Hepatic stellate cell (primary cell): ENCODE data around the gene SBK2.
A peak's percentile ranks its signal among the peaks of the same experiment; 100 is the strongest.

ENCODE experiments used
- DNase-seq: peaks from one replicate; pipeline ENCODE4 v3.0.0; 2011; ENCODE audit warnings: low spot score

SBK2 gene

GRCh38 chr19:55554741-55555152, 17.8 kb upstream of the SBK2 start:
- DNase-seq, result no peak

DNA sequence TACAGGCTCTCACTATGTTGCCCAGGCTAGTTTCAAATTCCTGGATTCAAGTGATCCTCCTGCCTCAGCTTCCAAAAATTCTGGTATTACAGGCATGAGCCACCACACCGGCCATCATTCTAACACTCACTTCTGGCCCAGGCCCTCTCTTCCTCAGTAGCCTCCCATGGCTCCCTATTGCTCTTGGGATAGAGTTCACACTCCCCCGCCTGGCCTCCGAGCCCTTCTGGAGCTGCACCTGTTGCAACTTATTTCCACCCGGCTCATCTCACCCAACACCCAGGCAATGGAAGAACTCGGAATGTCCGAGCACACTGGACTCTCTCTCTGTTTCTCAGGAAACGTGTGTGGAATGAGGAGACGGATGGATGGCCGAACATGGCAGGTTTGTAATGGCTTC, 17.4 kb upstream of the SBK2 start:
- no peak for DNase-seq

GRCh38 chr19:55553217-55554182, 16.6 kb upstream of the SBK2 start:
- DNase-seq, result no peak

- peak; percentile 45 for DNase-seq
These were observed 15.7 kb upstream of the SBK2 start for GRCh38 chr19:55552620-55553019.

DNA sequence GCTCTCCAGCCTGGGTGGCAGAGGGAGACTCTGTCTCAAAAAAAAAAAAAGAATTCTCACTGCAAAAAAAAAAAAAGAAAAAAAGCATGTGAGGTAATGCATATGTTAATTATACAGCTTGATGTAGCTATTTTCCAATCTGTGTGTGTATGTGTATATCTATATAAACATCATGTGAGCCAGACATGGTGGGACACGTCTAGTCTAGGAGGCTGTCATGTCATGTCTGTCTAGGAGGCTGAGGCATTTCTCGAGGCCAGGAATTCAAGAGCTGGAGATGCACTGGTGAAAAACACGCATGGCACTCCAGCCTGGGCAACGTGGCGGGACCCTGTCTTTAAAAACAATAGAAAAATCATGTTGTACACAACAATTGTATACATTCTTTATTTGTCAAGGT, 15.3 kb upstream of the SBK2 start:
- DNase-seq, result no peak

DNA sequence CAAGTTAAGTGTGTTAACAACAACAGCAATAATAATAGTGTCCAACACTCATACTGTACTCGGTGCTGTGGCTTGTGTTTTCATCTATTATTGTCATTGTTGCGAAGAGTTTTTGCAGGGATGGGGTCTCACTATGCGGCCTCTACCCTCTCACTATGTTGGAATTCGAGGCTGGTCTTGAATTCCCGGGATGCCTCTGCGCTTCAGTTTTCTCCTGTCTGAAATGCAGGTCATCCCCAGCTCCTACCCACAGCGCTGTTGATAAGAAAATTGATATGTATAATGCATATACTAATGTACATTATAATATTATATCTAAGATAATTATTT, 13.4 kb upstream of the SBK2 start:
- DNase-seq, result no peak

- peak; percentile 88 for DNase-seq
These were observed 12.8 kb upstream of the SBK2 start for GRCh38 chr19:55549500-55550320.

DNA sequence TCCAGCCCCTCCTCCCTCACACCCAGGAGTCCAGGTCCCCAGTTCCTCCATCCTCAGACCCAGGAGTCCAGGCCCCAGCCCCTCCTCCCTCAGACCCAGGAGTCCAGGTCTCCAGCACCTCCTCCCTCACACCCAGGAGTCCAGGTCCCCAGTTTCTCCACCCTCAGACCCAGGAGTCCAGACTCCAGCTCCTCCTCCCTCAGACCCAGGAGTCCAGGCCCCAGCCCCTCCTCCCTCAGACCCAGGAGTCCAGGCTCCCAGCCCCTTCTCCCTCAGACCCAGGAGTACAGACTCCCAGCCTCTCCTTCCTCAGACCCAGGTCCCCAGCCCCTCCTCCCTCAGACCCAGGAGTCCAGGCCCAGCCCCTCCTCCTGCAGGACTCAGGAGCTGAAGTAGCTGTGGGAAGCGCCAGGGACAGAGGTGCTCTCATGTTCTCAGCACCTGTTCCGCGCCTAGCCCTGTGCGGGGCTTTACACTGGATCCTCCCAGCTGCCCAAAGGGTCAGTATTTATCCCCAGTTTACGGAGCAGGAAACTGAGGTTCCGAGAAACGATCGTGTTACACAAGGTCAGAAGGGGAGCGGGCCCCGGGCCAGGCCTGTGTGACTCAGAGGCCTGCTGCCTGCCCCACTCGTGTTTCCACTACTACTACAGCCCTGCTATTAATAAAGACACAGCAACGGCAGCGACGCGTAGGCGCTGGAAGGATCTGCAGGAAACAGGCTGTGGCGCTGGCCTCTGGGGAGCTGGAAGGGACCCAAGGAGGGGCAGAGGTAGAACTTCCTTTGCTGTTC, 10.1 kb upstream of the SBK2 start:
- peak; percentile 84 for DNase-seq

DNA sequence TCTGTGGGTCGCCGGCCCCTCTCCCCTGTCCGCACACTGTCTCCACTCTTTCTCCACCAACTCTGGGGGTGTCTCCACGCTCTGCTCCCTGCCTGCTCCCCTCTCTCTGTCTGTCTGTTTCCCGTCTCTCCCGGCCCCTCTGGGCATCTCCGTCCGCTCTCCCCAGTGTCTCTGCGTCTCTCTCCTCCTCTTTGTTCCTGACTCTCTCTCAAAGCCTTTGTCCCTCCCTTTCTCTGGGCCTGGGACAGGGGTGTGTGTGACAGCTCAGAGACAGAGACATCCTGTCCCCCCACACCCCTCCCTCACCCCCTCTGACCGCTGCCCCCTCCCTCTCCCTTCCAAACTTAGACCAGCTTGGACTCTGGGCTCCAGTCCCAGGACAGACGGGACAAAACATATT, 9.1 kb upstream of the SBK2 start:
- no peak for DNase-seq

GRCh38 chr19:55545443-55545842, 8.5 kb upstream of the SBK2 start, which contains the start of gene SBK3:
Gene SBK3, minus strand, starts transcription at chr19:55545543. Its CDS starts 0 bp downstream, at chr19:55545543.
- no peak for DNase-seq

DNA sequence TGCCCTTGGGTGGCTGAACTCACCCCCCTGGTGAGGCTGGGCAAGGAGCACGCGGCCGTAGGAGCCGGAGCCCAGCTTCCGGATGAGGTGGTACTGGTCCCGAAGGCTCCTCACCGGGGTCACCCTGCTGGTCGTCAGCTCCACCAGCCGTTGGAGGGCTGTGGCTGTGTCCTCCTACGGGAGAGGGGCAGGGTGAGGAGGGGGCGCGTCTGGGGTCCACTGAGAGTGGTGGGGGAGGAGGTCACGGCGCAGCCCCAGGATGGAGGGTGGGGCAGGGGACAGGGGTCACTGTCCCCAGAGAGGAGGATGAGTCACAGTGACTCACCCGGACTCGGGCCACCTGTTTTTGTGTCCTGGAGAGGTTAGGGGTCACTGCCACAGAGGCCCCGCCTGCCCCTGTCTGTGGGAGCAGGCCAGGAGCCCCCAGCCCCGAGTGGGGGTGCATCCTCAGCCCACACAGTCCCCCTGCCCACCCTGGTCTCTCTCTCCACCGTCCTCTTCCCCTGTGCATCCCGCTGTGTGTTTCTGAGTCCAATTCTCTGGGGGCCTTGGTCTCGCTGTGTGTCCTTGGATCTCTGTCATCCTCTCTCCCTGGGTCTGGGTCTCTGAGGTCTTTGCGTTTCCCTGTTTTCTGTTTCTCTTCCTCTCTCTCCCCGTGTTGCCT, 8.0 kb upstream of the SBK2 start:
- DNase-seq, result no peak

- DNase-seq, result no peak
These were observed 7.1 kb upstream of the SBK2 start for GRCh38 chr19:55544014-55544413.

DNA sequence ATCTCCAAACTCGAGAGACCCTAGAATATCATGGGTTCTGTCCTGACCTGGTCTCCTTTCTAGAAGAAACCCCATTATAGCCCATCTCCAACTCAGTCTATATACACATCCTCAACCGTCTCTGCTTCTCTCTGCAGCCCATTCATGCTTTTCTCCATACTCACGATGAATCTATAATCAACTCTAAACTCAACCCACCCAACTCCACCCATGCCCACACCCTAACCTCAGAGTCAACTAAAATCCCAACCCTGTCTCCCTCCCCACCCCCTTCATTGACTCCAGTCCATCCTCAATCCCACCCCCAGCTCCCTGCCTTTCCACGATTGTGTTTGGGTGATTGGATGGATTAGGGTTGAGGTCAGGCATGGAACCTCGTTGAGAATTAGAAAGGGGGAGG, 6.6 kb upstream of the SBK2 start:
- no peak for DNase-seq

GRCh38 chr19:55542292-55542855, 5.4 kb upstream of the SBK2 start:
- DNase-seq, result no peak

GRCh38 chr19:55541091-55541490, 4.2 kb upstream of the SBK2 start:
- no peak for DNase-seq

GRCh38 chr19:55540619-55541018, 3.7 kb upstream of the SBK2 start:
- no peak for DNase-seq

GRCh38 chr19:55539090-55539984, 2.4 kb upstream of the SBK2 start:
- no peak for DNase-seq

DNA sequence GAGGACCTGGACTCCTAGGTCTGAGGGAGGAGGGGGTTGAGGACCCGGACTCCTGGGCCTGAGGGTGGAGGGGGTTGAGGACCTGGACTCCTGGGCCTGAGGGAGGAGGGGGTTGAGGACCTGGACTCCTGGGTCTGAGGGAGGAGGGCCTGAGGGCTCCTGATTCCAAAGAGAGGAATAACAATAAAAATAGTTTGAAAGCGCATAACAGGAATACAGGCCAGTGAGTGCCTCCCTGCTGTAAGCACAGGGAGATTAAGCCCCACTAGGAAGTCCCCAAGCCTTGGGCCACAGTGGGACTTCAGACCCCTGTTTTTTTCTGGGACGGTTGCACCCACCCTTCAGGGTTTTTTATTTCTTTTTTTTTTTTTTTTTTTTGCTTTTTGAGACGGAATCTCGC, 1.2 kb upstream of the SBK2 start:
- DNase-seq, result no peak

DNA sequence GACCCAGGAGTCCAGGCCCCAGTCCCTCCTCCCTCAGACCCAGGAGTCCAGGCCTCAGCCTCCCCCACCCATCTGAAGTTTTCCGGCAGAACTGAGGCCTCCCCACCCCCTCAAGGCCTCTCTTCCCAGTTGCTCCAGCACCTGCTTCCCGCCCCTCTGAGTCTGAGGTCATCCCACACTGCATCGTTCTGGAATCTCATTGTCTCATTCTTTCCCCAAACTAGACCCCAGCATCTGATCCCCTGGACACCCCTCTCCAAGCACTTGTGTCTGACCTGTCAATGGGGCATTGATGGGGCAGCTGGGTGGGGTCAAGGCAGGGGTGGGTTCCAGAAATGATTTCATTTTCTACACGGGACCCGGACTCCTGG, 793 bp upstream of the SBK2 start:
- no peak for DNase-seq

DNA sequence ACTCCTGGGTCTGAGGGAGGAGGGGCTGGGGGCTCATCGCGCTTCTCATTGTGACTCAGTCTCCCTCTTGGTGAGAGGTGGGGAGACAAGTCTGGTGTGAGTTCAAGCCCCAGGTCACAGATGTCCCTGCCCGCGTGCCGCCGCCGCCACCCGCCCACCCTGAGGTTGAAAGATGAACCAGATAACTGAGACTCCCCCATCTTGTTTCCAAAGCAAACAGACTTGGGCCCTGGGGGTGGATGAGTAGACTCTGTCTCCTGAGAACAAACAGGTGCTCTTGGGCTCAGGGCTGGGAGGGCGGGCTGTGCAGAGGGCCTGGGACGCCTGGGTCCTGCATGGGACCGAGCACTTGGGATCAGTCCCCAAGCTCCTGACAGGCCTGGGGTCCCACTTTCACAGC, 567 bp downstream of the SBK2 start:
- DNase-seq, result no peak

GRCh38 chr19:55535965-55536350, 975 bp downstream of the SBK2 start:
- no peak for DNase-seq
